HEK293 (cell line): ENCODE results near the gene FHIT.
"Not testable (repeated sequence)": the region's sequence is repeated elsewhere in the genome, so short reads cannot be mapped to it uniquely, and the experiment has no call there.

ENCODE experiments used
- CTCF ChIA-PET: fragments of 350-600 bp; formaldehyde crosslinking; extraction: SDS; loops from one replicate; lab custom pipeline; 2021; ENCODE audit warnings: antibody characterized with exemption; lab: Yijun Ruan, JAX
- POLR2A ChIA-PET: fragments of 300-600 bp; formaldehyde crosslinking; extraction: SDS; loops from one replicate; lab custom pipeline; 2020; ENCODE audit warnings: antibody characterized with exemption, inconsistent platforms; lab: Yijun Ruan, JAX
- H3K27ac ChIP-seq: fragments of 200-500 bp; sonication (Bioruptor generic); 2 replicates; pipeline ENCODE4 v1.5.1; 2014; ENCODE audit warnings: low read depth, low read length, control low read depth, inconsistent platforms; ENCODE audit errors: extremely low read depth
- H3K36me3 ChIP-seq, 2 experiments: fragments of 200-500 bp in 1 of 2; sonication (Bioruptor generic) in 1 of 2; 1 replicate in 1 of 2; 2 replicates in 1 of 2; pipeline ENCODE4 v1.5.1; 2014 to 2017; ENCODE audit warnings: inconsistent platforms in 2 of 2, low read length in 2 of 2; ENCODE audit not compliant: control insufficient read depth in 2 of 2, insufficient read depth in 1 of 2
- H3K4me1 ChIP-seq: fragments of 200-500 bp; sonication (Bioruptor generic); 2 replicates; pipeline ENCODE4 v1.5.1; 2014; ENCODE audit warnings: mild to moderate bottlenecking, low read length, inconsistent platforms; ENCODE audit not compliant: control insufficient read depth, insufficient read depth
- H3K4me3 ChIP-seq: 2 replicates; pipeline ENCODE4 v1.5.1; 2011; ENCODE audit warnings: low read depth, mild to moderate bottlenecking, control low read depth, low read length, moderate library complexity
- H3K9me3 ChIP-seq: fragments of 200-500 bp; sonication (Bioruptor generic); 2 replicates; pipeline ENCODE4 v1.5.1; 2014; ENCODE audit warnings: low read depth, low read length, inconsistent platforms; ENCODE audit not compliant: control insufficient read depth, insufficient read depth
- AEBP2 ChIP-seq: fragments of 450-650 bp; formaldehyde crosslinking; IDR thresholded peaks from 2 replicates; pipeline ENCODE4 v1.5.1; 2016; ENCODE audit warnings: missing biosample characterization, missing genetic modification characterization, borderline replicate concordance
- KLF1 ChIP-seq: fragments of 450-650 bp; formaldehyde crosslinking; IDR thresholded peaks from 2 replicates; pipeline ENCODE4 v1.5.1; 2016; ENCODE audit warnings: missing biosample characterization, missing genetic modification characterization
- KLF17 ChIP-seq: fragments of 450-650 bp; formaldehyde crosslinking; IDR thresholded peaks from 2 replicates; pipeline ENCODE4 v1.5.1; 2016; ENCODE audit warnings: missing biosample characterization, missing genetic modification characterization
- KLF7 ChIP-seq: fragments of 450-650 bp; formaldehyde crosslinking; IDR thresholded peaks from 2 replicates; pipeline ENCODE4 v1.5.1; 2016; ENCODE audit warnings: missing biosample characterization, missing genetic modification characterization, borderline replicate concordance
- PATZ1 ChIP-seq: fragments of 450-650 bp; formaldehyde crosslinking; IDR thresholded peaks from 2 replicates; pipeline ENCODE4 v1.5.1; 2016; ENCODE audit warnings: missing biosample characterization, missing genetic modification characterization
- PRDM4 ChIP-seq: fragments of 450-650 bp; formaldehyde crosslinking; IDR thresholded peaks from 2 replicates; pipeline ENCODE4 v1.5.1; 2017; ENCODE audit warnings: missing biosample characterization, missing genetic modification characterization
- SP7 ChIP-seq: fragments of 450-650 bp; formaldehyde crosslinking; IDR thresholded peaks from 2 replicates; pipeline ENCODE4 v1.5.1; 2016; ENCODE audit warnings: missing biosample characterization, missing genetic modification characterization
- ZBTB6 ChIP-seq: fragments of 450-650 bp; formaldehyde crosslinking; IDR thresholded peaks from 2 replicates; pipeline ENCODE4 v1.5.1; 2017; ENCODE audit warnings: missing biosample characterization, missing genetic modification characterization
- ZFP37 ChIP-seq: fragments of 450-650 bp; formaldehyde crosslinking; IDR thresholded peaks from 2 replicates; pipeline ENCODE4 v1.5.1; 2016; ENCODE audit warnings: missing biosample characterization, missing genetic modification characterization
- ZNF19 ChIP-seq: fragments of 450-650 bp; formaldehyde crosslinking; IDR thresholded peaks from 2 replicates; pipeline ENCODE4; 2016; ENCODE audit warnings: missing biosample characterization, missing genetic modification characterization, low read depth
- ZNF223 ChIP-seq: fragments of 450-650 bp; formaldehyde crosslinking; IDR thresholded peaks from 2 replicates; pipeline ENCODE4 v1.5.1; 2016; ENCODE audit warnings: missing biosample characterization, missing genetic modification characterization
- ZNF292 ChIP-seq: fragments of 450-650 bp; formaldehyde crosslinking; IDR thresholded peaks from 2 replicates; pipeline ENCODE4 v1.5.1; 2016; ENCODE audit warnings: low read depth, missing biosample characterization, missing genetic modification characterization, borderline replicate concordance
- ZNF621 ChIP-seq: fragments of 450-650 bp; formaldehyde crosslinking; IDR thresholded peaks from 2 replicates; pipeline ENCODE4 v1.5.1; 2017; ENCODE audit warnings: missing biosample characterization, missing genetic modification characterization
- ZNF670 ChIP-seq: fragments of 450-650 bp; formaldehyde crosslinking; IDR thresholded peaks from 2 replicates; pipeline ENCODE4 v1.5.1; 2016; ENCODE audit warnings: missing biosample characterization, missing genetic modification characterization, low read depth
- ZNF76 ChIP-seq: fragments of 450-650 bp; formaldehyde crosslinking; IDR thresholded peaks from 2 replicates; pipeline ENCODE4; 2016; ENCODE audit warnings: low read depth, missing biosample characterization, missing genetic modification characterization, borderline replicate concordance
- ZNF792 ChIP-seq: fragments of 450-650 bp; formaldehyde crosslinking; IDR thresholded peaks from 2 replicates; pipeline ENCODE4 v1.5.1; 2016; ENCODE audit warnings: missing biosample characterization, missing genetic modification characterization

Gene FHIT

GRCh38 chr3:61052851-61053250, 198.4 kb downstream of the FHIT start:
- POLR2A ChIA-PET = no interaction called here
- Histone ChIP-seq H3K9me3 (no peaks in the 10 kb centered on the region), H3K27ac (no peak overlapping the region), H3K4me3 (no peak overlapping the region), H3K36me3 (no peaks in the 10 kb centered on the region), H3K4me1 (no peaks in the 10 kb centered on the region)
- CTCF ChIA-PET = no interaction called here
- TF ChIP-seq KLF1 (no peak), AEBP2 (tag by site-specific recombination) (no peak), ZNF792 (no peak)

- no peak overlapping the region for H3K4me3 ChIP-seq
- H3K27ac ChIP-seq = no peak overlapping the region
- no peak for TF ChIP-seq KLF7
- TF ChIP-seq ZNF223 (tag by site-specific recombination) = no peak
- TF ChIP-seq KLF17 (tag by site-specific recombination) = no peak
- no peak for TF ChIP-seq SP7 (tag by site-specific recombination)
- no peak for TF ChIP-seq ZNF19
- no peak for TF ChIP-seq ZNF292 (tag by site-specific recombination)
- TF ChIP-seq ZFP37 = no peak
- no peak for TF ChIP-seq PRDM4 (tag by site-specific recombination)
- no peak for TF ChIP-seq ZBTB6 (tag by site-specific recombination)
- no peaks in the 10 kb centered on the region for H3K9me3 ChIP-seq
- POLR2A ChIA-PET = no interaction called here
- no peaks in the 10 kb centered on the region for H3K4me1 ChIP-seq
- H3K36me3 ChIP-seq = no peaks in the 10 kb centered on the region
- CTCF ChIA-PET = no interaction called here
Observed at GRCh38 chr3:61051666-61052065, 199.6 kb downstream of the FHIT start.

- CTCF ChIA-PET = not testable (repeated sequence)
Observed at GRCh38 chr3:61045169-61045568, 206.1 kb downstream of the FHIT start.

GRCh38 chr3:61043156-61043555, 208.1 kb downstream of the FHIT start:
- Histone ChIP-seq H3K4me1 (no peaks in the 10 kb centered on the region), H3K9me3 (no peaks in the 10 kb centered on the region), H3K36me3 (no peaks in the 10 kb centered on the region), H3K4me3 (no peak overlapping the region), H3K27ac (no peak overlapping the region)
- POLR2A ChIA-PET = no interaction called here
- TF ChIP-seq PATZ1 (no peak), ZNF76 (no peak), ZNF621 (tag by site-specific recombination) (no peak), ZNF670 (no peak)
- CTCF ChIA-PET = no interaction called here

More at GRCh38 chr3:61045169-61045568, 206.1 kb downstream of the FHIT start:
- H3K4me1 ChIP-seq, H3K9me3 ChIP-seq, H3K36me3 ChIP-seq, POLR2A ChIA-PET, H3K4me3 ChIP-seq, H3K27ac ChIP-seq: not testable (repeated sequence)
